Measurements from ENCODE around the gene LMAN1L. TPM values are rescaled to one million over a fixed set of nuclear protein-coding genes. Genes with fewer than 3 reads are reported as not detected.

LMAN1L gene
- not detected for polyA plus RNA-seq (2013, experiment 1 of 2; ENCODE audit: insufficient read length)
- not detected for polyA plus RNA-seq (2013, experiment 2 of 2; ENCODE audit: insufficient read length)

DNA sequence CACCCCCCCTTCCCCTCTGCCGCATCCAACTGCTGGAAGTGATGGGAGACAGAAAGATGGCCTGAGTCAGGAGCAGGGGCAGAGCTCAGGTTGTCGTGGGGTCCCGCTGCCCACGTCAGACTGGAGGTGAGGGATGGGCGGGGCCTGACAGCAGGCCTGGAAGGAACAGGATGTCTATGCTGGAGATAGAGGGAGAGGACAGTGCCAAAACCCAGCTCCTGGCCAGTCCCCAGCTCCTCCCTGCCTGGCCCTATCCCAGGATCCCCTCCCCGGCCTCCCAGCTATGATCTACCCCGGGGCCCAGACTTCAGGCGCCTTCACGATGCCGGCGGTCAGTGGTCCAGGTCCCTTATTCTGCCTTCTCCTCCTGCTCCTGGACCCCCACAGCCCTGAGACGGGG, at the start of gene LMAN1L:
Gene LMAN1L, plus strand, starts transcription at position 303 of the 400 bp plus-strand sequence. Its CDS starts 20 bp downstream, at position 323.
- DNase-seq, result no peak

DNA sequence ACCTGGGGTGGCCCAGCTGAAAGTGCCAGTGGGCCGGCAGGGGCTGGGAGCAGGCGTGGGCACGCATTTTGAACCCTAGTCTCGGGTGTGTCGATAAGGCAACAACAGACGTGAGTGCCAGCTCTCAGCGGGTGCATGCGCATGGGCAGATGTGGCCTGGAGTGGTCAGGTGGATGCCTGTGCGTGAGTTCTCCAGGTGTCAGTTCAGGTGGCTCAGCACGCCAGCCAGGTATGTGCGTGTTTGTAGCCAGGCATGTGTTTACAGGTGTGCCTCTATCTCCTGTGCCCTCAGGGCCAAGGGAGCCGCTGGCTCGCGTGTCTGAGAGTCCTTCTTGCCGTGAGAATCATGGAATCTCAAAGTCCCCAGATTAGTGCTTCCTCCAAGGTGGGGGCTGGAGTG, 49.2 kb upstream of the LMAN1L start:
- no peak for DNase-seq

DNA sequence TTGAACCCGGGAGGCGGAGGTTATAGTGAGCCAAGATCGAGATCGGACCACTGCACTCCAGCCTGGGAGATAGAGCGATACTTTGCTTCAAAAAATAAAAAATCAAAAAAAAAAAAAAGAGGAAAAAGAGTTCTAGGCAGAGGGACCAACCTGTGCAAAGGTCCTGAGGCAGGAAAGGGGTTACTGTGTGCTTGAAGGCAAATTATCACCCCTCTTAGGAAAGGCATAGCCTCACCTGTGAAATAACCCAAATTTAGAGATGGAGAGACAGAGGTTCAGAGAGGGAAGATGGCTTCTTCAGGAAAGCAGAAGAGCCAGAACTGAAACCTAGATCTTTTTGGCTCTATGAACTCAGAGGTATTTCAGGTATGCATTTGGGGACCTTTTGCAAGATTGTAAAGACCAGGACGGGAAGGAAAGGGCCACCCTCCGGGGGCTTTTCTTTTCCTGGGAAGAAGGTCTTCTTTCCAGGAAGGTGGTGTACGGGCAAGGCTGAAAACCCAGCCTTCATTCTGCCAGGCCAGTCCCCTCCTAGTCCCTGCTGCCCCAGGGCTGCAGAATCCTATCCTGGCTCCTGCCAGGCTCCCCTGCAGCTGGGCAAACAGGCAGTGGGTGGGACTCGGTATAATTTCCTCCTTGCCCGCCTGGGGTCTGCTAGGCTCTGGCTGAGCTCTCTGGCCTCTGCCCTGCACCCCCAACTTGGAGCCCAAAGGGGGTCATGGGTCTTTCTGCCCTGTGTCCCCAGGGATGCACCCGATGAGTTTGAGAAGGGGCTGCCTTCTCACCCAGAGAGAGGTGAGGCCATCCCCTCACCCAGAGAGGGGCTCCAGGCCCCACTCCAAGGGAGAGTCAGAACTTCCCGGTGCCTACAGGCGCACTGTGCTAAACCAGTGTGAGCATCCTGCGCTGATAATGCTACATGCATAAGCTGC, 45.2 kb upstream of the LMAN1L start:
- DNase-seq, result no peak

DNA sequence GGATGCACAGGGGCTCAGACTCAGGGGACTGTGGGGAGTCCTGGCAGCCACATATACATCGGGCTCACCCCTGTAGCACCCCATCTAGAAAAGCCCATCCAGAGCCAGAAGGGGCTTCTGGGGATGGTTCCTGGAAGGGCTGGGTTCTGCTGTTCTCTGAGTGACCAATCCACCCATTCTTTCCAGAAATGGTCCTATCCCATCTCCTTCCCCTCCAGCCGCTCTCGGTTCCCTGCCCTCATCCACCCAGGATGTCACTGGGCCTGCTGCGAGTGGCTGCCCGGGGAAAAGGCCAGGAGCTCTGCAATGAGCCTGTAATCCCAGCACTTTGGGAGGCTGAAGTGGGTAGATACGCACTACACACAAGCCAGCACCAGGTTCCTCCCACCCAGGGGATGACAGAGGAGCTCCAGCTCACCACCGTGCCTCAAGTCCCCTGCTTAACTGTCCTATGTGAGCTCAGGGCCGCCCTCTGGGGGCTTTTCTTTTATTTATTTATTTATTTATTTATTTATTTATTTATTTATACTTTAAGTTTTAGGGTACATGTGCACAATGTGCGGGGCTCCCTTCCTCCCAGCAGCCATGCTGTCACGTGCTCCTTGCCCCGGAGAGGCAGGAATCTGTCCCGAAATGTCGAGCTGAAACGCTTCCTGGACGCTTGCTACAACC, 44.4 kb upstream of the LMAN1L start:
- DNase-seq, result no peak

GRCh38 chr15:74768771-74769342, 43.8 kb upstream of the LMAN1L start:
- DNase-seq, result peak; percentile 62

DNA sequence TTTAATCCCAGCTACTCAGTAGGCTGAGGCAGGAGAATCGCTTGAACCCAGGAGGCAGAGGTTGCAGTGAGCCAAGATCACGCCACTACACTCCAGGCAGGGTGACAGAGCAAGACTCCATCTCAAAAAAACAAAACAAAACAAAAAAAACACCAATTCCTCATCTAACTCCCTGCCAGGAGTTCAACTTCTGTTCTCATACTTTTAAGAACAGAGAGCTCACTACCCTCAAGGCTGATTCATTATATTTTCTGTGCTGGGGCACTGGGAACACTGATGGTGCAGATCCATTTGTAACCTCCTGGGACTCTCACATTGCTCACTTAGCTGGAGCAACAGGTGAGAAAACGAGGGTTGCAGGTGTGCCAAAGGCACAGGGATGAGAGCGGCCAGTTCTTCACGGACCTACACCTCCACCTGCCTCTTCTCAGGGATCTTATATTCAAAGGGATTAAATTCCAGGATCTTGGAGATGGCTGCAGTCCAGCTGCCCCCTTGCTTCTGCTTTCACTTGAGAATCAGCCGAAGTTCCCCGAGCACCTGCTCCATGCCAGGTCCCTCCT, 43.1 kb upstream of the LMAN1L start:
- DNase-seq, result no peak

DNA sequence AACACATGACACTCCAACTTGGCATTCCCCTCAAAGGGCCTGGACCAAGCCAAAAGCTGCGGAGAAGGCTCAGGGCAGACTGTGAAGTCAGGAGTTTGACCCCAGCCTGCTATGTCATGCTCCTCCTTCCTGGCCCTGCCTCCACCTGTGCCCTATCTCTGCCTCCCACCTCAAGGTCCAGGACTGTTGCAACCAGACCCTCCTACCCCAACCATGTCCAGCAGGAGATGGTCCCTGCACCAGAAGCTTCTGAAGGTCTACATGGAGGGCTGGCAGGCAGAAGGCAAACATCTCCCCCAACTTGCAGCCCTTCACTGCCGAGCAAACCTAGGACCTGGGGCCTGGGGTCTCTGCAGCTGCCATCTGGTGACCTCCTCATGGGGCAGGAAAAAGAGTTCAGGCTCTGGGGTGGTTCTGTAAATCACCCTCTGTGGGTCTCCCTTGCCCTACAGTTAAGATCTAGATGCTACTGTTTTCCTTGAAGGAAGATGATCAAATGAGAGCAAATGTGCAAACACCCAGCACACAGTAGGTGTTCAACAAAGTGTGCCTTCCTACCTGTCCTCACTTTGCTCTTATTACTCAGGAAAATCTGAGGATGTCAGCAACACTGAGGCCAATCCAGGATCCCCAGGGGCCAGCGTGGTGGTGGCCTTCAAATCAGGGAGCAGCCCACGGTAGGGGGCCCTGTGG, 42.3 kb upstream of the LMAN1L start:
- no peak for DNase-seq

DNA sequence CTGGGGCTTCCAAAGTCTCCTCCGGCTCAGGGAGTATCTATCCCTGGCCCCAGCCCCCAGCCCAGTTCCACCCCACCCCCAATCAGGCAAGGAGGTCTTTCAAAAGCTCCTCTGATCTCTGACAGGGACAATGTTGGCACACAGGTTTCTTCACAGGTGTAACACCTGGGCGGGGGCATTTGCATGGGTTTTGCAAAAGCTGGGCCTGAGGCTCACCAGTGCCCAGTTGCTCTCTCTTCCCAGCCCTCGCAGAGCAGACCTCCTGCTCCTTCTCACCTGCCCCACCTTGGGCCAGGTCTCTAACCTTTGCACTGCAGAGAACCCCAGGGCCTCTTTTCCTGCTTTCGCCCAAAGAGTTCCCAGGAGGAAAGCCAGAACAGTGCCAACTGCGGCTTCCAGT, 39.3 kb upstream of the LMAN1L start:
- no peak for DNase-seq

DNA sequence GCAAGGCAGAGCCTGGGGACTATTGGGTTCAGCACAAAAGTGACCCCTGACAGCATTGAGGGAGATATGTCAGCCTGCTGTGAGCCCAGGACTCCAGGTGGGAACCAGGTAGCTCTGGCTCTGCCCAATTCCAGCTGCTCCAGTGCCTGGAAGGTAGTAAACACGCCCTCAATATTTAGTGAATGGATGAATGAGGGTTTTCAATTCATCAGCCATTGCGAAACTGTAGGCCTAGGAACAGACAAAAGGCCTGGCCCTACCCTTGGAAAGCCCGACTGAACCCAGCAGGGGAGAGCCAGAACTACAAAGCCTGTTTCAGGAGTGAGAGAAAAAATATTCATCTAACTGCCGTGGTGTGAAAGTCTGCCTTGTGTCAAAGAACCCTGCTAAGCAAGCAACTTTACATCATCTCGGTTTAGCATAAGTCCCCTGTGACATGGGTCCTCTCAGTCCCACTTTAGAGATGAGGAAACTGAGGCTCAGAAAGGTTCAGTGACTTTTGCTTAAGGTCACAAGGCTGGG, 38.8 kb upstream of the LMAN1L start:
- DNase-seq, result no peak

DNA sequence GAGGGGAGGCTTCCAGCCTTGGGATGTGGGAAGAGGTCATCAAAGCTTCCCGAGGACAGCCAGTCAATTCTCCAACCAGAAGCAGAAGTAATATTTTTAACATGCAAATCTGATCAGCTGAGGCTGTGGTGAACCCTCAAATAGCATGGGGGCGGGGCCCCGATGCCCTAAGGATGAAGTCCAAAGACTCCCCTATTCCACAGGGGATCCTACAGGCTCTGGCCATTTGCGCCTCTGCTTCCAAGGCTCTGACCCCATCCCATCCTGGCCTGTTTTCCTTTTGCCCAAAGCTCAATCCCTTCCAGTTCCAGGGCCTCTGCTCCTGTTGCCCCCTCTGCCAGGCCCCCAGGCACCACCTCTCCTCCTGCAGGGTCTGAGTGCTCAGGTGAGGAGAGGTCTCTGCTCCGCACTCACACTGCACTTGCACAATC, 37.5 kb upstream of the LMAN1L start:
- DNase-seq, result no peak

GRCh38 chr15:74775894-74776293, 36.7 kb upstream of the LMAN1L start:
- no peak for DNase-seq

- peak; percentile 74 for DNase-seq
Measured at GRCh38 chr15:74776821-74777768, 35.5 kb upstream of the LMAN1L start.

DNA sequence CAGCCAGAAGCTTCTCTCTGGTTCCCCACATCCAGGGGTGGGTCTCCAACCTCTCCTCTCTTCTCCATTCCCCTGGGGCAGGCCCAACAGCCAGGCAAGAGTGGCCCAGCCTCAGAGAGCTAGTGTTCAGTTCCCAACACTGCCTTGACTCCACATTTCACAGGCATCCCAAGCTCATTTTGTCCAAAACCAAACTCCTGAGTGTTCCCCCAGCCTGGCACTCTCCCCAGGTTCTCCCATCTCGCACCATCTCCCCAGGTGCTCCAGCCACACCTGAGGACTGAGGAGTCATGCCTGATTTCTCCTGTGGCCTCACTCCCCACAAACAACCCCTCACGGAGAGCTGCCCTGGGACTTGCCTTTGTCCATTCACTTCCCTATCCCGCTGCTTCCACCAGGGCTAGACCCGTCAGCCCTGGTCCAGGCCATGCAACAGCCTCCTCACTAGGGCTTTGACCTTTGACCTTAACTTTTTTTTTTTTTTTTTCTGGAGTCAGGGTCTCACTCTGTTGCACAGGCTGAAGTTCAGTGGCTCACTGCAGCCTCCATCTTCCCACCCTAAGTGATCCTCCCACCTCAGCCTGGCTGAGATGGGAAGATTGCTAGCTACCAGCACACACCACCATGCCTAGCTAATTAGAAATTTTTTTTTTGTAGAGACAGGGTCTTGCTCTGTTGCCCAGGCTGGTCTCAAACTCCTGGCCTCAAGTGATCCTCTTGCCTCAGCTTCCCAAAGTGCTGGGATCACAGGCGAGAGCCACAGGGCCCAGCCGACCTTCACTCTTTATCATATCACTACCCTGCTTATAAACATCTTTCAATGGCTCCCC, 34.7 kb upstream of the LMAN1L start:
- no peak for DNase-seq

GRCh38 chr15:74778599-74778970, 34.0 kb upstream of the LMAN1L start:
- DNase-seq, result no peak

- DNase-seq, result no peak
Measured at GRCh38 chr15:74779162-74779648, 33.4 kb upstream of the LMAN1L start.

- peak; percentile 17 for DNase-seq
Measured at GRCh38 chr15:74780523-74781430, 31.9 kb upstream of the LMAN1L start.

GRCh38 chr15:74781431-74782258, 31.0 kb upstream of the LMAN1L start, which contains the start of gene CSK:
CSK (plus strand) TSS chr15:74782080; CDS start chr15:74798298, 16,218 bp downstream.
- peak; percentile 78 for DNase-seq

Measured in fibroblast of skin of scalp (primary cell).